NB4 (cell line): ENCODE measurements around the gene EIF3M.

Experiments
- MYC ChIP-seq: IDR thresholded peaks from 2 replicates; pipeline ENCODE4 v1.6.1; 2011; ENCODE audit warnings: low read depth, low read length
- POLR2A ChIP-seq: IDR thresholded peaks from 2 replicates; pipeline ENCODE4 v1.6.1; 2011; ENCODE audit warnings: mild to moderate bottlenecking; ENCODE audit not compliant: insufficient read length; ENCODE audit errors: extremely low read depth
- TF ChIP-seq, protein P1 (sequence below): IDR thresholded peaks from one replicate; pipeline ENCODE4 v1.5.1; 2012; ENCODE audit warnings: low read depth, low read length
- TF ChIP-seq, protein P2 (sequence below): IDR thresholded peaks from 2 replicates; pipeline ENCODE4 v1.6.1; 2011; ENCODE audit warnings: low read depth, low read length

DNA sequence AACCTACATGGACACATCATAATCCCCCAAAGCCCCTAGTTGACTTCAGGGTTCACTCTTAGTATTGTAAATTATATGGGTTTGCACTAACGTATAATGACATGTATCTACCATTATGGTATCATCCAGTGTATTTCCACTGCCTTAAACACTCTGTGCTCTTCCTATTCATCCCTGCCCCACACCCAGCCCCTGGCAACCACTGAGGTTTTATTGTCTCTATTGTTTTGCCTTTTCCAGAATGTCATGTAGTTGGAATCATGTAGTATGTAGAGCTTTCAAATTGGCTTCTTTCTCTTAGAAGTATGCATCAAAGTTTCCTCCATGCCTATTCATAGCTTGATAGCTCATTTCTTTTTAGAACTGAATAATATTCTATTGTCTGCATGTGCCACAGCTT, 16.5 kb upstream of the EIF3M start:
- TF ChIP-seq, protein P1, sequence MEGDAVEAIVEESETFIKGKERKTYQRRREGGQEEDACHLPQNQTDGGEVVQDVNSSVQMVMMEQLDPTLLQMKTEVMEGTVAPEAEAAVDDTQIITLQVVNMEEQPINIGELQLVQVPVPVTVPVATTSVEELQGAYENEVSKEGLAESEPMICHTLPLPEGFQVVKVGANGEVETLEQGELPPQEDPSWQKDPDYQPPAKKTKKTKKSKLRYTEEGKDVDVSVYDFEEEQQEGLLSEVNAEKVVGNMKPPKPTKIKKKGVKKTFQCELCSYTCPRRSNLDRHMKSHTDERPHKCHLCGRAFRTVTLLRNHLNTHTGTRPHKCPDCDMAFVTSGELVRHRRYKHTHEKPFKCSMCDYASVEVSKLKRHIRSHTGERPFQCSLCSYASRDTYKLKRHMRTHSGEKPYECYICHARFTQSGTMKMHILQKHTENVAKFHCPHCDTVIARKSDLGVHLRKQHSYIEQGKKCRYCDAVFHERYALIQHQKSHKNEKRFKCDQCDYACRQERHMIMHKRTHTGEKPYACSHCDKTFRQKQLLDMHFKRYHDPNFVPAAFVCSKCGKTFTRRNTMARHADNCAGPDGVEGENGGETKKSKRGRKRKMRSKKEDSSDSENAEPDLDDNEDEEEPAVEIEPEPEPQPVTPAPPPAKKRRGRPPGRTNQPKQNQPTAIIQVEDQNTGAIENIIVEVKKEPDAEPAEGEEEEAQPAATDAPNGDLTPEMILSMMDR, result no peak
- TF ChIP-seq POLR2A, result no peak
- TF ChIP-seq, protein P2, sequence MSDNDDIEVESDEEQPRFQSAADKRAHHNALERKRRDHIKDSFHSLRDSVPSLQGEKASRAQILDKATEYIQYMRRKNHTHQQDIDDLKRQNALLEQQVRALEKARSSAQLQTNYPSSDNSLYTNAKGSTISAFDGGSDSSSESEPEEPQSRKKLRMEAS, result no peak
- no peak for TF ChIP-seq MYC
